Stimulated activated CD8-positive, alpha-beta memory T cell treated with anti-CD3 and anti-CD28 coated beads, Interleukin-12 subunit alpha, Interleukin-12 subunit beta, amount 100 ng/mL, for 24 hours (primary cell): ENCODE data around the gene MATN1.
"Not testable (repeated sequence)": the region's sequence is repeated elsewhere in the genome, so short reads cannot be mapped to it uniquely, and the experiment has no call there.

ENCODE experiments used
- DNase-seq: peaks from one replicate; pipeline ENCODE4 v3.0.0-alpha.2; 2020; ENCODE audit errors: extremely low read depth

MATN1 gene, protein sequence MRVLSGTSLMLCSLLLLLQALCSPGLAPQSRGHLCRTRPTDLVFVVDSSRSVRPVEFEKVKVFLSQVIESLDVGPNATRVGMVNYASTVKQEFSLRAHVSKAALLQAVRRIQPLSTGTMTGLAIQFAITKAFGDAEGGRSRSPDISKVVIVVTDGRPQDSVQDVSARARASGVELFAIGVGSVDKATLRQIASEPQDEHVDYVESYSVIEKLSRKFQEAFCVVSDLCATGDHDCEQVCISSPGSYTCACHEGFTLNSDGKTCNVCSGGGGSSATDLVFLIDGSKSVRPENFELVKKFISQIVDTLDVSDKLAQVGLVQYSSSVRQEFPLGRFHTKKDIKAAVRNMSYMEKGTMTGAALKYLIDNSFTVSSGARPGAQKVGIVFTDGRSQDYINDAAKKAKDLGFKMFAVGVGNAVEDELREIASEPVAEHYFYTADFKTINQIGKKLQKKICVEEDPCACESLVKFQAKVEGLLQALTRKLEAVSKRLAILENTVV

DNA sequence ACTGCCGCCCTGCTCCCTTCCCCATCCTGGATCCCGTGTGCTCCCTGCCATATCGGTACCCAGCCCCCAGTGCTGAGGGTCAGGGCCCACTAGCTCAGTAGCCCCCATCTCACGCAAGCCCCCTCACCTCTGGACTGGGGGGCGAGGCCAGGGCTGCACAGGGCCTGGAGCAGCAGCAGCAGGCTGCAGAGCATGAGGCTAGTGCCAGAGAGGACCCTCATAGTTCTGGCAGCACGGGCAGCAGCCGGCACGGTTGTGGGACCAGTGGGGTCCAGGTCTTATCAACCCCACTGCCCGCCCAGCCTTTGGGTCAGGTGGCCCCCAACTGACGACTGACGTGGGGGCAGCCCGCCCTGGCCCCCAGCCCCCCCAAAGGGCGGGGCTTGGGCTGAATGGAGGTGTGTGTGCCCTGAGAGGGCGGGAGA lies at the start of gene MATN1:
Gene MATN1, minus strand, starts transcription at position 255 of the 425 bp plus-strand sequence. Its CDS starts 34 bp downstream, at position 221.
- no peak for DNase-seq

DNA sequence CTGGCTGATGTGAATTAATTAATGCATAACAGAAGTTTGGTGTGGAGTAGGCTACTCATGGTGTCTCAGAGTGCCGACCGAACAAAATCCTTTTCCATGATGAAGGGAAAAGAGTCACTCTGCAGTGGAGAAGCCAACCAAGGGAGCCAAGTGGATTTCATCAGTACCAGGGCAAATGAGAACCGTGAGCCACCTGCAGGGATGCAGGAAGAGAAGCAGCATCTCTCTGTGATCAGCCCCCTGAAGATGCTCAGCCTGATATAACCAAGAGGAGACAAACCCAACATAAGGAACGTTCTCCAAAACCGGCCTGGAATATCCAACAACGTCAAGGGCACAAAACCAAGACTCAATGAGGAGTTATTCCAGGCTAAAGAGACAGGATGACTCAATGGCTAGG lies 47.6 kb upstream of the MATN1 start:
- DNase-seq, result no peak

DNA sequence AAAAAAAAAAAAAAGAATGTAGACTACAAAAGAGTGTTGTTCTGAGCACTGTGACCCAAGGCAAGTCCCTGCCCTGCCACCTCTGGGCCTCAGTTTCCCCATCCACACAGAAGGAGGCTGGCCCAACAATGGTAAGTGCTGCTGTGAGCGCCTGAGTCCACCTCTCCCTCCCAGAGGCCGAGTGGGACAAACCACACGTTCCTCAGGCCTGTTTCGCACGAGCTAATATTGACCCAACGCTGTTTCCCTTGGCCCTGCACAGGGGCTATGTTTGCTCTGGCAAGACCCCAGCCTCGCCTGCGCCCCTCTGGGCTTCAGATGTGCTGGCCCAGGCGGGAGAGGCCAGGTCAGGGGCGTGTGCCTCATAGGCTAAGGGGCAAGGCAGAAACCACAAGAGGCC lies 46.8 kb upstream of the MATN1 start:
- DNase-seq, result no peak

DNA sequence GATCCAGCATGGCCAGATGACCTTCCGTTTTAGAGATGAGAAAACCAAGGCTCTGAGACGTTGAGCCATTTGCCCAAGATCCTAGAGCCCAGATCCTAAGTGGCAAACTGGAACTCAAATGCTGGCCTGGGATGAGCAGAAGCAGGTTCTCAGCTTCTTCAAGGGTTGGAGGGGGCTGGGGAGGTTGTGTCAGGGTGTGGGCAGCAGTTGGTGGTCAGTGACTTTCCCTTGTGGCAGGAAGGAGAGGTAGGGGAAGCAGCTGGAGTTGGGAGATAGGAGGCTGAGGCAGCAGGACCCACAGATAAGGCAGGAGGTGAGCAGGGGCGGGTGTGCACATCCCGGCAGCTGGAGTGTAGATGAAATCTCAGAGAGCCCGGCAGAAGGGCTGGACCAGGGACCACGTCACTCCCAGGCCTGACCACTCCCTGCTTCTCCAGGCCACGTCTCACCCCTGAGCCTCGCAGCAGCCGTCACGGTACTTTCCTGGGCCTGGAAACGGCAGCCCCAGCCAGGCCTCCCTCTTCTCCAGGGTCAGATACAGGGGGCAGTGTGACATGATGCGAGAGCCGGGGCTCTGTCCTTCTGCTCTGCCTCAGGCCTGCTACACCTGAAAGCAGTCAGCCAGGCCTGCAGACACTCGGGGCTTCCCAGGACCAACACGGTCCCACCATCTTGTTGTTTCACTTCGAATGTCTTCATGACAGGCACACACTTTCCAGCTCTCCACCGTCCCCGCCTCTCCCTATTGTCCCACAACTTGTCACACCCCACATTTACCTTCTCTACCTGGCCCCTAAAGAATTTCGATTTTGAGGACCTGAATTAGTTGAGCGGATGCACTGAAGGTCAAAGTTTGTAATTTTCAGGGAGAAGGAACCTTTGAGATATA lies 45.7 kb upstream of the MATN1 start:
- DNase-seq, result no peak

GRCh38 chr1:30768159-30768829 lies 44.9 kb upstream of the MATN1 start:
- DNase-seq, result no peak

DNA sequence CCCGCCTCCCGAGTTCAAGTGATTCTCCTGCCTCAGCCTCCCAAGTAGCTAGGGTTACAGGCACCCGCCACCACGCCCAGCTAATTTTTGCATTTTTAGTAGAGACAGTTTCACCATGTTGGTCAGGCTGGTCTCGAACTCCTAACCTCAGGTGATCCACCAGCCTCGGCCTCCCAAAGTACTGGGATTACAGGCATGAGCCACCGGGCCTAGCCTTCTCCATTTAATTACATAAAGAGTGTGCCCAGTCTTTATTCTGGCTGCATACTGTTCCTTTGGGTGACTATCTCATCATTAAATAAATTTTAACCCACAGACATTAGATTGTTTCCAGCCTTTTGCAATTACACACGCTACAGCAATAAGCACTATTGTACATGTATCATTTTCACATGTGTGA lies 43.6 kb upstream of the MATN1 start:
- DNase-seq, result not testable (repeated sequence)

DNA sequence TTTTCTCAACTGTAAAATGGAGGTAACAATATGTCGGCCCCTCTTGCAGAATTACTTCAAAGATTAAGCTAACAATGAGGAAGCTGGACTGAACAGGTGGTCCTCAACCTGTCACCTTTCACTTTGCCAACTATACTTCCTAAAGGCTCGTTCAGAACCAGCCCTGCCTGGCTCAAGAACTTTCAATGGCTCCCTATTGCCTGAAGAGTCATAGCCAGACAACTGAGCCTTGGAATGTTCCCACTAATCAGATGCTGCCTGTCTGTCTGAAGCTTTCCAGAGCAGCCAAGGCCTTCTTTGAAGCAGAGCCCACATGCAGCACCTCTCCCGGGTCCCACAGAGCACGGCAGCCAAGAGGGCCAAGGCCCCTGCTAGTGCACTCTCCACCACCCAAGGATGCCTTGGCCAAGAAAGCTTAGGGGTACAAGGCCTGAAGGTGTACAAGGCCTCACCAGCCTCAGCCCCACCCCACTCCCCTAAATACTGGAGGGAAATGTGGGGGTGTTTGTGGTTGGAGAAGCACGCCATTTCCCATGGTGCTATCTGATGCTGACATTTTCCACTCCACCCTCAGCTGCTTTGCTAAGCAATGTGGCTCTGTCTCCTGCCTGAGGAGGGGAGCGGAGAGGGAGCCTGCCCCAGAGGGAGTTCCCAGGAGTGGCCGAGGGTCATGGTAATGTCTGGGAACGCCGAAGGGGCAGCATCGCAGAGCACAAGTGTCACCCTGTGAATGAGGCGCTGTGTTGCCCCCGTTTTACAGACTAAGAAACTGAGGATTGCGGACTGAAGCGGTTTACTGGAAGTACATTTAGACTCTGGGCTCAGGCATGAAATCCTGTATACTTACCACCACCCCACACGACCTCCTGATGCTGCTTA lies 42.4 kb upstream of the MATN1 start:
- DNase-seq, result no peak

DNA sequence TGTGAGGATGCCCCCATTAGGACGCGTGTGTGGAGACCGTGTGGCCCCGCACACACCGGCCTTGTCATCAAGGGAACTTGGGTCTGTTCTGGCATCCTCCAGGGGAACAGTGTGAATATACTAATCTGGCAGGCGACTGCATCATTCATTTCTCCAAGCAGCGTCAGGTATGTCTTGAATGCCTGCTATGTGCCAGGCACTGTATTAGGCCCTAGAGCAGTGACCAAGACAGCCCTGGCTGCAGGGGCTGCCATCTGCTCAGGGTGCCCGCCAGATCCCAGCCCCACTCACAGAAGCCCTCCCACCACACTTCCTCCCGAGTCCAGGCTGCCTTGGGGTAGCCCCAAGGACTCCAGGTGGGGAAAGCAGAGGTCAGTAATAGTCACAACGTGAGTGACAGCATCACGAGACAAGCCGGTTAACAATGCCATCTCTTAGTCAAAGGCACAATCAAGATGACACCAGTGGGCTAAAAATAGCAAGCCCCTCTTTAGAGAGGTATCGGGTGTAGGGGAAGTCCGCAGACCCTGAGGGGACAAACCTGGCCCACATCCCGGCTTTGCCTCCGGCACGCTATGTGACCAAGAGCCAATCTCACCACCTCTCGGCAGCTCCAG lies 41.7 kb upstream of the MATN1 start:
- no peak for DNase-seq

DNA sequence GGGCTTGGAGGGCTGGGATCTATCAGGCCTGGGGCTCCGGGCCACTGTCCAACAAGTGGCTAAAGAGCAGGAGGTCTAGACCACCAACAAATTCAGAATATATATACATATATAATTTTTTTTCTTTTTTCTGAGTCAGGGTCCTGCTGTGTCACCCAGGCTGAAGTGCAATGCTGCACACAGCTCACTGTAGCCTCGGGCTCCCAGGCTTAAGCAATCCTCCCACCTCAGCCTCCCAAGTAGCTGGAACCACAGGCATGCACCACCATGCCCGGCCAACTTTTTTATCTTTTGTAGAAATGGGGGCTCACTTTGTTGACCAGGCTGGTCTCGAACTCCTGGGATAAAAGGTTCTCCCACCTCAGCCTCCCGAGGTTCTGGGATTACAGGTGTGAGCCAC lies 41.0 kb upstream of the MATN1 start:
- DNase-seq, result no peak

DNA sequence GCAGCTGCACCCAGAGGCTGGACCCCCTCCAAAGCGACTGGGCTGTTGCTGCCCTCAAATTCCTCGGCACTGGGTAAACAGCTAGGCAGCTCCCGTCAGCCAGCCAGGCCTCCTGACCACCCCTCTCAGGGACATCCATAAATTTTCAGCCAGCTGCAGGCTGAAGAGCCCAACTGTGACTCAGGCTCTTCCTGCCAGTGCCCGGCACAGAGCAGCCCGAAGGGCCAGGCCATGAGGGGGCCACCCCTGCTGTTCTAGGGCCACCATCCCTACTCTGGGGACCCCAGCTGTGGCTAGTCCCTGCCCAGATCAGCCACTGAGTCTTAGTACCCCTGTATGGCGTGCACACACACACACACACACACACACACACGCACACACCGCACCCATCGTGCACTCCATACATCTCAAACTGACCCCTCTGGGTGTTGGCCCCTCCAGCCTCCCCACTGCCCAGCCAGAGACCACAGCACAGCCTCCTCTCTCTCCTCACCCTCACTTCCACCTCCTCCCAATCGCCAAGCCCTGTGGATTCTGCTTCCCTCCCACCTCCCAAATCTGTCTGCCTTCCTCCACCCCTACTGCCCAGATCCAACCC lies 40.4 kb upstream of the MATN1 start:
- DNase-seq, result no peak

DNA sequence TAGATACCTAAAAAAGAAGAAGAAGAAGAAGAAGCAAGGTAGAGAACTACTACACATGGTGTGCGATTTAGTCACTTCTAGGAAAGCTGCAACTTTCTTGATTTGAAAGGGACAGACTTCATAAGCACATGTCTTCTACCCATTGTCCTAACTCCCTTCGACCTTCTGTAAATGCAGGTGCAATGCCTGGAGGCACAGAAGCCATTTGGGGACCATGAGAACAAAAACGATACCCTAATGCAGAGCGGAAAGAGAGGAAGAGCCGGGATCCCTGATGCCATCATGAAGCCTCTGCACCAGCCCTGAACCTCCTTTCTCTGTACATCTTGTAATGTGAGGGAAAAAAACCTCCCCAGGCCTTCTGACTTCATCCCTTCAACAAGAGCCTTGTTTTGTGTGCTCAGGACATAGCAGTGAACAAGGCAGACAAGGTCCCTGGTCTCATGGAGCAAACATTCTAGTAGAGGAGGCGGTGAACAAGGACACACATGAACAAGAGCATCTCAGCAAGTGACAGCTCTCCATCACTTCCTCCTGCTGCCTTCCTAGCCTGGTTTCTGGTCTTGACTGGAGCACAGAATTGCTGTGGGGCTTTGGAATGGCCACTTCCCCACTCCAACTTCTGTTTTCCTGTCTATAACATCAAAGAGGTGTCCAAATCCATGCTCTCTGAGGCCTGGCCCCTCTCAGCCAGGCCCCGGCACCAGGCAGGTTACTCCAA lies 39.7 kb upstream of the MATN1 start:
- DNase-seq, result no peak

DNA sequence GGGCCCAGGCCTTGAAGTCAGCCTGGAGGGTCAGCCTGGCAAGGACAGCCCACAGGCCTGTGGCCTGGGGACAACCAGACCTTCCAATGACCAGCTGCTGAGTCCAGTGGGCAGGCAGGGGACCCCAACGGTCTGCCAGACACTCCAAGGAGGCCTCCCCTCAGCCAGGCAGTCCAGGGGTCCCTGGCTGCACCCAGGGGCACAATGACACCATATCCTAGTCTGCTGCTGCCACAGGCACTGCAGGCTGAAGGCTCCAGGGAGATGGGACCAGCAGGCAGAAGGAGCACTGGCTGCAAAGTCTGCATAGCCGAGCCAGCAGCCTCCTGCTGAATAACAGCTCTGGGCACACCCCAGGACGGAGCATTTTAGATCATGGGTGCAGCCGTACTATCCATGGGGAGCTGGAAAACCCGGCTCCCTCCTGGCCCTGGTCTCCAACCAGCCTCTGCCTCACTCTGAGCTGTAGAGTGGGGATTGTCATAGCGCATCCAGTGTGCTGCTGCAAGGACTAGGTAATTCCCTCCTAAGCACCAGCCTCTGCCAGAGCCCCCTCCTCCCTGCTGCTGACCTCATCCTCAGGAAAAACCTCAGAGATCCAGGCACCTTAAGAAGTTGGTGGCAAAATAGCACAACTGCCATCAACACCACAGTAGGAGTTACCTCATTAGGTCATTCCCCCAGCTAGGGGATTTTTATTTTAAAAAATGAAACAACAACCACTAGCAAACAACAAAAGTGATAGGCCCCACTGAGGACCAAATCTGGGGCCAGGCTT lies 39.0 kb upstream of the MATN1 start:
- DNase-seq, result no peak

GRCh38 chr1:30761381-30762151 lies 38.2 kb upstream of the MATN1 start:
- DNase-seq, result no peak

- no peak for DNase-seq
Measured at GRCh38 chr1:30760596-30761324, 37.4 kb upstream of the MATN1 start.

- peak; percentile 25 for DNase-seq
Measured at GRCh38 chr1:30759718-30760281, 36.4 kb upstream of the MATN1 start.

DNA sequence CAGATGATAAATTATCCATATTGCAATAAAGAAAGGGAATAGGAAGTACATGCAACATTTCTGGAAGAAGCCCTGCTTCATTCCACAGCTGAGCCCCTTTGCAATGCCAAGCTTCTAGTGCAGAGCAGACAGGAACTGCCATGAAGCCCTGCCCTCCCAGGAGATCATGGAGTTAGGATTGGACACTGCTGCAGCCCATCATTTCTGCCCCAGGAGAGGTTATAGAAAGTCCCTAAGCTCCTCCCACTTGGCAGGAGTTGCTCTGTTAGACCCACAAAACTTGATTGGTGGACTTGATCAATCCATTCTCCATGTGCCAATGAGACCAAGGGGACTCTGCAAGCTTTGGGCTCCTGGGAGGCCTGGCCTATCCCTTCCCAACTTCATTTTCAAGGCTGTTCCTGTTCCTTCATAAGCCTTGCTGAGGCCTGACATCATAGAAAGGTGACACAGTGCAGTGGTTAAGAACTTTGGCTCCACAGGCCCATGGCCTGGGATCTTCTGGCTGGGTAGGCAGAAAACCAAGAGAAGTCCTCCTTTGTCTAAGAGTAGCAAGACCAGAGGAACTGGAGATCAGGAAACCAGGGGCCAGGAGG lies 35.5 kb upstream of the MATN1 start:
- no peak for DNase-seq
